Neural cell (in vitro differentiated cells): ENCODE data around the gene RAPGEF2. TPM values are rescaled to one million over a fixed set of nuclear protein-coding genes. Genes with fewer than 3 reads are reported as not detected.

Experiments
- H2AFZ ChIP-seq: fragments of 200-600, 300-800 bp; sonication (generic), shearing (Covaris generic); 2 replicates; pipeline ENCODE4 v1.6.0; 2014; ENCODE audit warnings: low read depth, mild to moderate bottlenecking, antibody characterized with exemption, low read length, moderate library complexity
- H3F3A ChIP-seq: fragments of 200-600 bp; shearing (Covaris generic); 2 replicates; pipeline ENCODE4 v1.6.1; 2016; ENCODE audit warnings: mild to moderate bottlenecking, moderate library complexity, mixed read lengths, antibody characterized with exemption, low read length; ENCODE audit not compliant: insufficient read depth, poor library complexity, severe bottlenecking
- H3K27ac ChIP-seq: fragments of 200-600, 300-800 bp; sonication (generic), shearing (Covaris generic); 2 replicates; pipeline ENCODE4 v1.5.1; 2014; ENCODE audit warnings: mild to moderate bottlenecking, low read length, moderate library complexity
- H3K27me3 ChIP-seq: fragments of 300-800, 200-600 bp; sonication (generic), shearing (Covaris generic); 2 replicates; pipeline ENCODE4 v1.6.0; 2014; ENCODE audit warnings: mild to moderate bottlenecking, low read depth, low read length, moderate library complexity; ENCODE audit not compliant: insufficient read depth
- H3K36me3 ChIP-seq: fragments of 300-800, 200-600 bp; sonication (generic), shearing (Covaris generic); 2 replicates; pipeline ENCODE4 v1.5.1; 2014; ENCODE audit warnings: mild to moderate bottlenecking, antibody characterized with exemption, low read length, moderate library complexity; ENCODE audit not compliant: insufficient read depth
- H3K4me2 ChIP-seq: fragments of 300-800, 200-600 bp; sonication (generic), shearing (Covaris generic); 2 replicates; pipeline ENCODE4 v1.6.0; 2014; ENCODE audit warnings: mild to moderate bottlenecking, low read length
- H3K4me3 ChIP-seq: fragments of 300-800, 200-600 bp; sonication (generic), shearing (Covaris generic); 2 replicates; pipeline ENCODE4 v1.5.1; 2014; ENCODE audit warnings: mild to moderate bottlenecking, low read length, moderate library complexity
- H3K79me2 ChIP-seq: fragments of 200-600 bp; shearing (Covaris generic); replicated peaks from 2 replicates; pipeline ENCODE4 v1.6.0; 2014; ENCODE audit warnings: mild to moderate bottlenecking, low read length, moderate library complexity; ENCODE audit not compliant: insufficient read depth
- H3K9ac ChIP-seq: fragments of 300-800, 200-600 bp; sonication (generic), shearing (Covaris generic); 2 replicates; pipeline ENCODE4 v1.6.1; 2016; ENCODE audit warnings: mild to moderate bottlenecking, low read length, mixed read lengths
- H3K9me2 ChIP-seq: fragments of 200-600 bp; shearing (Covaris generic); 2 replicates; pipeline ENCODE4 v1.6.1; 2016; ENCODE audit warnings: mild to moderate bottlenecking, low read length, mixed read lengths; ENCODE audit not compliant: insufficient read depth
- H3K9me3 ChIP-seq: fragments of 200-600, 300-800 bp; sonication (generic), shearing (Covaris generic); 2 replicates; pipeline ENCODE4 v1.6.1; 2016; ENCODE audit warnings: mild to moderate bottlenecking, mixed run types, low read length, moderate library complexity, mixed read lengths
- H4K20me1 ChIP-seq: fragments of 200-600 bp; shearing (Covaris generic); 2 replicates; pipeline ENCODE4 v1.6.1; 2016; ENCODE audit warnings: mild to moderate bottlenecking, mixed run types; ENCODE audit not compliant: insufficient read depth
- EP300 ChIP-seq: fragments of 450-650 bp; conservative IDR thresholded peaks from 2 replicates; pipeline ENCODE4 v1.6.1; 2014; ENCODE audit warnings: antibody characterized with exemption, mild to moderate bottlenecking, moderate library complexity; ENCODE audit not compliant: poor library complexity, severe bottlenecking
- EZH2 ChIP-seq: fragments of 200-600, 300-800 bp; shearing (Covaris generic), sonication (generic); IDR thresholded peaks from 2 replicates; pipeline ENCODE4 v1.6.1; 2014; ENCODE audit warnings: antibody characterized with exemption, low read length, borderline replicate concordance, mild to moderate bottlenecking; ENCODE audit not compliant: insufficient read depth, poor library complexity, severe bottlenecking
- MXI1 ChIP-seq: fragments of 450-650 bp; conservative IDR thresholded peaks from 2 replicates; pipeline ENCODE4 v1.6.1; 2014; ENCODE audit warnings: antibody characterized with exemption, mild to moderate bottlenecking; ENCODE audit not compliant: poor library complexity, severe bottlenecking
- POLR2AphosphoS5 ChIP-seq: IDR thresholded peaks from 2 replicates; pipeline ENCODE4 v1.6.1; 2012
- RAD21 ChIP-seq: fragments of 450-650 bp; conservative IDR thresholded peaks from 2 replicates; pipeline ENCODE4 v1.6.1; 2014; ENCODE audit warnings: antibody characterized with exemption, mild to moderate bottlenecking, moderate library complexity
- SMC3 ChIP-seq: fragments of 450-650 bp; conservative IDR thresholded peaks from 2 replicates; pipeline ENCODE4 v1.6.1; 2014; ENCODE audit warnings: antibody characterized with exemption, mild to moderate bottlenecking, moderate library complexity; ENCODE audit not compliant: poor library complexity
- TAF1 ChIP-seq: IDR thresholded peaks from 2 replicates; pipeline ENCODE4 v1.6.1; 2012; ENCODE audit warnings: low read depth
- polyA plus RNA-seq: library from polyadenylated mRNA; depleted of rRNA; stranded (reverse); fragments of >200 nt; gene quantifications from 2 replicates; pipeline ENCODE4 v1.2.3, GENCODE V29; 2014
- TF ChIP-seq, protein P1 (sequence below): IDR thresholded peaks from 2 replicates; pipeline ENCODE4 v1.6.1; 2012; ENCODE audit warnings: borderline replicate concordance
- TF ChIP-seq, protein P2 (sequence below): fragments of 450-650 bp; IDR thresholded peaks from 2 replicates; pipeline ENCODE4 v1.5.1; 2014; ENCODE audit warnings: antibody characterized with exemption, mild to moderate bottlenecking, moderate library complexity; ENCODE audit not compliant: poor library complexity, severe bottlenecking

The RAPGEF2 gene
- polyA plus RNA-seq, 1 donor from 2014 or later, result 134 TPM

DNA sequence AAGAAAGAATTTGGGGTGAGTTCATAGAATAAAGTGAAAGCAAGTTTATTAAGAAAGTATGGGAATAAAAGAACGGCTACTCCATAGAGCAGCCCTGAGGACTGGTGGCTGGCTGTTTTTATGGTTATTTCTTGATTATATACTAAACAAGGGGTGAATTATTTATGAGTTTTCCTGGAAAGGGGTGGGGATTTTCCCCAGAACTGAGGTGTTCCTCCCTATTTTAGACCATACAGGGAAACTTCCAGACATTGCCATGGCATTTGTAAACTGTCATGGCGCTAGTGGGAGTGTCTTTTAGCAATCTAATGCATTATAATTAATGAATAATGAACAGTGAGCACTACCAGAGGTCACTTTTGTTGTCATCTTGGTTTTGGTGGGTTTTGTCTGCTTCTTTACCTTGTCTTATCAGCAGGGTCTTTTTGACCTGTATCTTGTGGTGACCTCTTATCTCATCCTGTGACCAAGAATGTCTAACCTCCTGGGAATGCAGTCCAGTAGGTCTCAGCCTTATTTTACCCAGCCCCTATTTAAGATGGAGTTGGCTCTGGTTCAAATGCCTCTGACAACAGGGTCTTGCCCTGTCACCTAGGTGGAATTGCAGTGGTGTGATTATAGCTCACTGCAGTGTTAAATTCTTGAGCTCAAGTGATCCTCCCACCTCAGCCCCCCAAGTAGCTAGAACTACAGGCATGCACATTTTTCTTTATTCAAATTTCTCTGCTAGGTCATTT is 27.1 kb downstream of the RAPGEF2 start:
- Histone ChIP-seq H3K9me3 (no peaks in the 10 kb centered on the region), H3K27me3 (no peaks in the 10 kb centered on the region), H4K20me1 (peaks cover 27% of the 10 kb centered on the region), H3K36me3 (no peaks in the 10 kb centered on the region), H3K9ac (no peak overlapping the region), H3K79me2 (peaks cover 95% of the 10 kb centered on the region), H2AFZ (no peak overlapping the region), H3K27ac (no peak overlapping the region), H3K9me2 (no peaks in the 10 kb centered on the region), H3K4me3 (peak overlapping the region; percentile 21), H3F3A (no peaks in the 10 kb centered on the region), H3K4me2 (no peak overlapping the region)
- no peak for TF ChIP-seq POLR2AphosphoS5
- TF ChIP-seq EZH2, result no peak
- TF ChIP-seq, protein P1, sequence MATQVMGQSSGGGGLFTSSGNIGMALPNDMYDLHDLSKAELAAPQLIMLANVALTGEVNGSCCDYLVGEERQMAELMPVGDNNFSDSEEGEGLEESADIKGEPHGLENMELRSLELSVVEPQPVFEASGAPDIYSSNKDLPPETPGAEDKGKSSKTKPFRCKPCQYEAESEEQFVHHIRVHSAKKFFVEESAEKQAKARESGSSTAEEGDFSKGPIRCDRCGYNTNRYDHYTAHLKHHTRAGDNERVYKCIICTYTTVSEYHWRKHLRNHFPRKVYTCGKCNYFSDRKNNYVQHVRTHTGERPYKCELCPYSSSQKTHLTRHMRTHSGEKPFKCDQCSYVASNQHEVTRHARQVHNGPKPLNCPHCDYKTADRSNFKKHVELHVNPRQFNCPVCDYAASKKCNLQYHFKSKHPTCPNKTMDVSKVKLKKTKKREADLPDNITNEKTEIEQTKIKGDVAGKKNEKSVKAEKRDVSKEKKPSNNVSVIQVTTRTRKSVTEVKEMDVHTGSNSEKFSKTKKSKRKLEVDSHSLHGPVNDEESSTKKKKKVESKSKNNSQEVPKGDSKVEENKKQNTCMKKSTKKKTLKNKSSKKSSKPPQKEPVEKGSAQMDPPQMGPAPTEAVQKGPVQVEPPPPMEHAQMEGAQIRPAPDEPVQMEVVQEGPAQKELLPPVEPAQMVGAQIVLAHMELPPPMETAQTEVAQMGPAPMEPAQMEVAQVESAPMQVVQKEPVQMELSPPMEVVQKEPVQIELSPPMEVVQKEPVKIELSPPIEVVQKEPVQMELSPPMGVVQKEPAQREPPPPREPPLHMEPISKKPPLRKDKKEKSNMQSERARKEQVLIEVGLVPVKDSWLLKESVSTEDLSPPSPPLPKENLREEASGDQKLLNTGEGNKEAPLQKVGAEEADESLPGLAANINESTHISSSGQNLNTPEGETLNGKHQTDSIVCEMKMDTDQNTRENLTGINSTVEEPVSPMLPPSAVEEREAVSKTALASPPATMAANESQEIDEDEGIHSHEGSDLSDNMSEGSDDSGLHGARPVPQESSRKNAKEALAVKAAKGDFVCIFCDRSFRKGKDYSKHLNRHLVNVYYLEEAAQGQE, result no peak
- no peak for TF ChIP-seq TAF1
- TF ChIP-seq, protein P2, sequence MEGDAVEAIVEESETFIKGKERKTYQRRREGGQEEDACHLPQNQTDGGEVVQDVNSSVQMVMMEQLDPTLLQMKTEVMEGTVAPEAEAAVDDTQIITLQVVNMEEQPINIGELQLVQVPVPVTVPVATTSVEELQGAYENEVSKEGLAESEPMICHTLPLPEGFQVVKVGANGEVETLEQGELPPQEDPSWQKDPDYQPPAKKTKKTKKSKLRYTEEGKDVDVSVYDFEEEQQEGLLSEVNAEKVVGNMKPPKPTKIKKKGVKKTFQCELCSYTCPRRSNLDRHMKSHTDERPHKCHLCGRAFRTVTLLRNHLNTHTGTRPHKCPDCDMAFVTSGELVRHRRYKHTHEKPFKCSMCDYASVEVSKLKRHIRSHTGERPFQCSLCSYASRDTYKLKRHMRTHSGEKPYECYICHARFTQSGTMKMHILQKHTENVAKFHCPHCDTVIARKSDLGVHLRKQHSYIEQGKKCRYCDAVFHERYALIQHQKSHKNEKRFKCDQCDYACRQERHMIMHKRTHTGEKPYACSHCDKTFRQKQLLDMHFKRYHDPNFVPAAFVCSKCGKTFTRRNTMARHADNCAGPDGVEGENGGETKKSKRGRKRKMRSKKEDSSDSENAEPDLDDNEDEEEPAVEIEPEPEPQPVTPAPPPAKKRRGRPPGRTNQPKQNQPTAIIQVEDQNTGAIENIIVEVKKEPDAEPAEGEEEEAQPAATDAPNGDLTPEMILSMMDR, result no peak
- no peak for TF ChIP-seq SMC3
- no peak for TF ChIP-seq EP300
- TF ChIP-seq MXI1, result no peak
- TF ChIP-seq RAD21, result no peak

DNA sequence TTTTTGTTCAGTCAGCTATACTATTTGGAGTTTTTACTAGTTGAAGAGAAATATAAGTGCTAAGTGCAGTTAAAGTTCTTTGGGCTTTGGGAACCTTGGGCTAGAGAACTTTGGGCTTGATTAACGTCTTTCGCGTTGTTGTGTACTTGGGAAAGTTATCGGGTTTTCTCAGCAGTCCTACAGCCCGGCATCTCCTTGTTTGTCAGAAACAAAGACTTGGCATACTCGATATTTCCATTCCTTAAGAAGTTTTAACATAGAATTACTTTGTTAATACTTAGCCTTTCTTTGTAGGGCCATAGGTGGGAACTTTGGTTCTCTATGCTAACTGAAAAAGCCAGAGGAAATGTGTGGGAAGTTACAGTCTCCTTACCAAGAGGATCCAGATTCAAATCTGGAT is 28.7 kb downstream of the RAPGEF2 start:
- Histone ChIP-seq H3K9me3 (no peaks in the 10 kb centered on the region), H2AFZ (no peak overlapping the region), H3K27me3 (no peaks in the 10 kb centered on the region), H3K79me2 (peaks cover 96% of the 10 kb centered on the region), H3K9ac (no peak overlapping the region), H3F3A (no peaks in the 10 kb centered on the region), H3K27ac (no peak overlapping the region), H3K4me3 (no peak overlapping the region), H4K20me1 (peaks cover 26% of the 10 kb centered on the region), H3K36me3 (no peaks in the 10 kb centered on the region), H3K9me2 (no peaks in the 10 kb centered on the region), H3K4me2 (no peak overlapping the region)
- no peak for TF ChIP-seq POLR2AphosphoS5
- no peak for TF ChIP-seq MXI1
- TF ChIP-seq, protein P2, result no peak
- no peak for TF ChIP-seq EP300
- TF ChIP-seq, protein P1, result no peak
- TF ChIP-seq TAF1, result no peak
- no peak for TF ChIP-seq EZH2
- no peak for TF ChIP-seq RAD21
